Stimulated activated CD8-positive, alpha-beta memory T cell treated with anti-CD3 and anti-CD28 coated beads, Interleukin-4, amount 100 ng/mL, for 1 hour (primary cell): ENCODE measurements around the gene GDF15.
"Not testable (repeated sequence)": the region's sequence is repeated elsewhere in the genome, so short reads cannot be mapped to it uniquely, and the experiment has no call there.

Source experiments
- DNase-seq, 2 donors: peaks; one replicate each; pipeline ENCODE4 v3.0.0-alpha.2; 2020; ENCODE audit warnings: low read depth in 2 of 2, low spot score in 1 of 2

The GDF15 gene

DNA sequence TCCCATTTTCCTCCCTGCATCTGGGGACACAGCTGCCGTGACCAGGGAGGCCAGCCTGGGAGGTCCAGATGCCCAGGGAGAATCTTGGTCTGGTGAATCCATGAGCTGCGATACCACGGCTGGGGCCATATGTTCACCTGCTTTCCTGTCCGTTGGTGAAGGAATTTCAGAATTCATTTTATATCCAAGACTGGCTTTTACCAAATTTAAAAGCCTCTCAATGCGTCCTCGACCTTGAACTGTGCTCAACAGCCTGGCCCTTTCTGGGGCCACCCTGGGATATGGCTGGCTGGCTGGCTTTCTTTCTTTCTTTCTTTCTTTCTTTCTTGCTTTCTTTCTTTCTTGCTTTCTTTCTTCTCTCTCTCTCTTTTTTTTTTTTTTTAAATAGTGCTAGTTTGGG lies 22.2 kb upstream of the GDF15 start:
- DNase-seq = no peak

DNA sequence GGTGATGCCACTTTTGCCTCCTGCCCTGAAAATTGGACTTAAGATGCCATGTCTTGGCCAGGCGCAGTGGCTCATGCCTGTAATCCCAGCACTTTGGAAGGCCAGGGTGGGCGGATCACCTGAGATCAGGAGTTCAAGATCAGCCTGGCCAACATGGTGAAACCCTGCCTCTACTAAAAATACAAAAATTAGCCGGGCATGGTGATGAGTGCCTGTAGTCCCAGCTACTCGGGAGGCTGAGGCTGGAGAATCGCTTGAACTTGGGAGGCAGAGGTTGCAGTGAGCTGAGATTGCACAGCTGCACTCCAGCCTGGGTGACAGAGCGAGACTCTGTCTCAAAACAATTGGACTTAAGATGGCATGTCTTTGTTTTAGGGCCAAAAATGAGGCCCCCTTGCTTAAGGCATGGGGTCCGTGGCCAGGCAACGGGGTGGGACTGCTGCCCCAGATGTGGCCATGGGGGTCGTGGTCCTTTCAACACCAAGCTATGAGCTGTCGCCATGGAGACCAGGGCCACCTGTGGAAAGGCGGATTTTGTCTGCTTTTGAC lies 21.6 kb upstream of the GDF15 start:
- DNase-seq = not testable (repeated sequence)

DNA sequence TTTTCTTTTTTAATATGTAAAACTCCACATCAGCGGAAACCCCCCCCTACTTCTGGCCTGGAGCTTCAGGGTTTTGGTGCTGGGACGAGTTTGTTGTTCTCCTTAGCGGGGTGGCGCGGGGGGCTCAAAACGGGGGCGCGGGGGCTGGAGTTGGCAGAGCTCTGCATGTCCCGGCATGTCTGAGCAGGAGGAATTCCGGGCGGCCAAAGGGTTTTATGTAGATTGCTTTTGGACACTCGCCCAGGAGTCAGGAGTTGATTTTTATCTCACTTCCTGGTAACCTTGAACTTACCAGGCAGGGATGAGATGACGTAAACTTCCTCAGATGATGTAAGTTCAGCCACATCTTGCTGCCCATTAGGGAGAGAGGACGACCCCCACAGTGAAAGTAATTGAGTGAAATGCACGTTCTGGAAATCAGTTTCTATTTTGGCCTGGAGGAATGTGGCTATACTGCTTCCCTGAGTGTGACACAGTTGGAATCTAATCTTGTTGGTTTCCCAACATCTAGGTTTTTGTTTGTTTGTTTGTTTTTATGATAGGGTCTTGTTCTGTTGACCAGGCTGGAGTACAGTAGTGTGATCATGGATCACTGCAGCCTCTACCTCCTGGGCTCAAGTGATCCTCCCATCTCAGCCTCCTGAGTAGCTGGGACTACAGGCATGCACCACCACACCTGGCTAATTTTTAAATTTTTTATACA lies 21.0 kb upstream of the GDF15 start:
- no peak for DNase-seq

DNA sequence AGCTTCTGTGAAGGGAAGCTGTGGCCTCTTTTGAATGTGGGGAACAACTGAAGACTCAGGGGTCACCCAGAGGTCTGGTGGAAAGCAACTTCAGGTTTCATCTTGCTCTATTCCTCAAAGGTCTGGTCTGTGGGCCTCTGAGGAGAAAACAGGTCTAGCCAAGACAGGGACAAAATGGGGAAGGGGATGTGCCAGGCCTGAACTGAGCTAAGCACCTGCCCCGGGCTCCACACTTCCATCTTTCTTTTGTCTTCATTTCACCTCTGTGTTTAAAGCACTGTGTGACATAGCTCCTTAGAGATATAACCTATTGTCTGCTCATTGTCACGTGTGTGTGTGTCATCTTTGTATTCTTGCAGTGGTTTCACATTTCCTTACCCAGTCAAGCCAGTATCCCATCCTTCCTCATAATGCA lies 19.9 kb upstream of the GDF15 start:
- DNase-seq = no peak

DNA sequence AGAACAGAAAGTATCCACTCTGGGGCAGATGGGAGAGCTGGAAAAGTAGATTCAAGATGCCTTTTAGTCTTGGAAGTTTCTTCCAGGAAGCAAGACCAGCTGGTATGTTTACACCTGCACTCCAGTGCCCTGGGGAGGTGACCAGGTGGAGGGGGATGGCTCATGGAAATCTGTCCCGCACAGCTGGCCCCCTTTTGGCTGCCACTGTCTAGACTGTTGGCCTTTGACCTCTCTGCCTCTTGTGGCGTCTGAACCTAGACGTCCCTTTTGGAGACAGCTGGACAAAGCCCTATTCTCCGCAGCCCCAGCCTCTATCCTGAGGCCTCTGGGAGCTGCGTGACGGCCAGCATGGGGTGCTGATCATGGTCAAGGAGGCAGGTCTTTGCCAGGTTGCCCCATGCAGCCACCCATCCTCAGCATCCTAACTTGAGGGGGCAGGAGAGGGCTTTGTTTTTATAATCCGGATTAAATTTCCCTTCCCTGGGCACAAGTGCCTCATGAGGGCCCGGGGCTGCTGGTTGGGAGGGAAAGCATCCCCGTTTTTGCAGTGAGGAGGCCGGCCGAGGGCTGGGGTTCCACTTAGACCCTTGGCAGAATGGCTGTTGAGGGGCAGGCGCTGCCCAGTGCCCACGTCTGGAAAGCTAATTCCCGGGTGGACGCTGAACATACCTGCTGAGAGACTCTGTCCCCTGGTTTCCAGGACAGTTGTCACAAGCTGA lies 17.3 kb upstream of the GDF15 start:
- DNase-seq = no peak

DNA sequence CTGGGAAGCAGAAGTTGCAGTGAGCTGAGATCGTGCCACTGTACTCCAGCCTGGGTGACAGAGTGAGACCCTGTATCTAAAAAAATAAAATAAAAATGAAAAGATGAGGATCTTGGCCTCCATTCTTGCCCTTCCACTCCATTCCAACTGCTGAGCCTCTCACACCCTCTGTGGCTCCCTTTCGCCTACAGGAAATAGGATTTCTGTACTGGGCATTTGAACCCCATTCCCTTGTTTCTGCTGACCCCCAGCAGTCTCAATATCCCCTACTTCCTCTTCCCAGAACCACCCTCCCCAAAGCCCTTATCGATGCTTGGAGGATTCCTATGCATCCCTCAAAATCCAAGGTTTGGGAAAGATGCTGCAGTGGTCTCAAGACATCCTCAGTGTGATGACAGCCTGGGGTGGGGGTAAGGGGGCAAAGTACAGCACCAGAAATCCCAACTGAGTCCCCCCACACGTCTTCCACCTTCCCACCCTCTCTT lies 12.5 kb upstream of the GDF15 start:
- DNase-seq = no peak

DNA sequence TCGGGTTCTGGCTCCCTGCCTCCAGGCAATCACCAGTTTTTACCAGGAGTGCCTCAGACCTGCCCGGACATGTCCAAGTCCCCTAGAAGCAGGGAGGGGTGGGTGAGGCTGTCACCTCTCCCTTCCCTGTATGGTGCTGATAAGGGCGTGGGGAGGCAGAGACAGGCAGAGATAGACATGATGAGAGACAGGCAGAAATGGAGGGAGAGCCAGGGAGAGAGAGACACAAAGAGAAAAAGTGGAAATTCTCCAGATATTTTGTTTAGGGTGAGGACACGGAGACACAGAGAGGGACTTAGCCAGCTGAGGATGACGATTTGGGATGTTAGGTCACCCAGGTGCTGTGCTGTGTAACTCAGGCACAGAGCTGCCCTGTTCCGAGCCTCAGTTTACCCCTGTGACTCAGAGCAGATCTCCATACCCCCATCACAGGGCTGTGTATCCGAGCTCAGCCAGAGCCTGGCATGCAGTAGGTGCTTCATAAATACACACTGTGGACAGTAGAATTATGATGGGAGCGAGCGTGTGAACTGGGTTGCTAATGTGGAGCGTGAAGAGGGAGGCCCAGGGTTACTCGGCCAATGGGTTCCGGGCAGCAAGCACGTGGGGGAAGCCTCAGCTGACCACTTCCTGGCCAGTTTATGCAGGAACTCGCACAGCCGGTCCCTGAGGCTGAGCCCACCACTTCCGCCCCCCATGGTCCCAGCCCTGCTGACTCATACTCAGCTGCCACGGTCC lies 11.9 kb upstream of the GDF15 start:
- DNase-seq = peak; percentile 31 to 40

DNA sequence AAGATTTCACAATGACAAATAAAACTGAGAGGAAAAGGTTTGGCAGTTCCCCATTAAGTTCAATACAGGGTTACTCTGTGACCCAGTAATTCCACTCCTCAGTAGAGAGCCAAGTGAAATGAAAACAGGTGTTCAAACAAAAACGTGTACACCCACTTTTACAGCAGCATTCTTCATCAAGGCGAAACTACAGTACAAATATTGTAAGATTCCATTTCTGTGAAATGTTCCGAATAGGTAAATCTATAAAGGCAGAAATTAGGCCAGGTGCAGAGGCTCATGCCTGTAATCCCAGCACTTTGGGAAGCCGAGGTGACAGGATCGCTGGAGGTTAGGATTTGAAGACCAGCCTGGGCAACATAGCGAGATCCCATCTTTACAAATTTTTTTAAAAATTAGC lies 8.9 kb upstream of the GDF15 start:
- DNase-seq = no peak

DNA sequence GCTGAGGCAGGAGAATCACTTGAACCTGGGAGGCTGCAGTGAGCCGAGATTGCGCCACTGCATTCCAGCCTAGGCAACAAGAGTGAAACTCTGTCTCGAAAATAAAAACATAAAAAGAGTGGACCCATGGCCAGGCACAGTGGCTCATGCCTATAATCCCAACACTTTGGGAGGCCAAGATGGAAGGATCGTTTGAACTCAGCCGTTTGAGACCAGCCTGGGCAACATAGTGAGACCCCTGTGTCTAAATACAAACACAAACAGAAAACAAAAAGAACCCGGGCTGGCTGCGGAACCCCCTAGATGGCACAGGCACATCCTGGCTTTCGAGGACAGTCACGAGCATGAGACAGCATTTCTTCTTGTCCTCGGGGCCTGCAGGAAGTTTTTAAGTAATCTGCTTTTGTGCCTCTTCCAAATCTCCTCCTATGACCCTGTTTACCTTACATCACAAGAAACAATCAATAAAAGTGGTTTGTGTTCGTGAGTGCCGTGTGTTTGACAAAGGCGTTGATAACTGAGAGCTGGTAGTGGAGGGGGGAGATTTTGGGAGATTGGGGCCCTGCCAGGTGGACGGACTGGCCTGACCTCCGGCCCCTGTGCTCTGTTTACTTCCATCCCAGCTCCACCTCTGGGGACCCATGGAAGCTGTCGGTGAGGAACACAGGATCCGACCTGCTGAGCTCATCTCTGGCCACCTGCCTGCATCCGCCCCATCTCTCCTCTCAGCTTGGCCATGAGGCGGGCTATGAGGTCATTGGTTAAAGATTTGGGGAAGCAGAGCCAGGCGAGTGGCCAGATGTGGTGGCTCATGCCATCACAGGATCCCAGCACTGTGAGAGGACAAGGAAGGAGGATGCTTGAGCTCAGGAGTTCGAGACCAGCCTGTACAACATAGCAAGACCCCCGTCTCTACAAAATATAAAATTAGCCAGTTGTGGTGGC lies 5.9 kb upstream of the GDF15 start:
- no peak for DNase-seq

DNA sequence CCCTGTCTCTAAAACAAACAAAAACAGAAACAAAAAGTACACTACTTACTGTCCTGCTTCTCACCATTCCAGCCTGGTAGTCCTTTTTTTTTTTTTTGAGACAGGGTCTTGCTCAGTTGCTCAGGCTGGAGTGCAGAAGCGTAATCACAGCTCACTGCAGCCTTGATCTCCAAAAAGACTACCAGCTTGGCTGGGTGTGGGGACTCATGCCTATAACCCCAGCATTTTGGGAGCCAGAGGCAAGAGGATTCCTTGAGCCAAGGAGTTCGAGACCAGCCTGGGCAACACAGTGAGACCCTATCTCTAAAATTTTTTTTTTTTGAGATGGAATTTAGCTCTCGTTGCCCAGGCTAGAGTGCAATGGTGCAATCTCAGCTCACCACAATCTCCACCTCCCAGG lies 5.1 kb upstream of the GDF15 start:
- DNase-seq = no peak

DNA sequence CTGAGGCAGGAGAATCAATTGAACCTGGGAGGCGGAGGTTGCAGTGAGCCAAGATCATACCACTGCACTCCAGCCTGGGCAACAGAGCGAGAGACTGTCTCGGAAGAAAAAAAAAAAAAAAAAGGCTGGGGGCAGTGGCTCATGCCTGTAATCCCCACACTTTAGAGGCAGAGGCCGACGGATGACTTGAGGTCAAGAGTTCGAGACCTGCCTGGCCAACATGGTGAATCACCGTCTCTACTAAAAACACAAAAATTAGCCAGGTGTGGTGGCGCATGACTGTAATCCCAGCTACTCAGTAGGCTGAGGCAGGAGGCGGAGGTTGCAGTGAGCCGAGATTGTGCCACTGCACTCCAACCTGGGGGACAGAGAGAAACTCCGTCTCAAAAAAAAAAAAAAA lies 2.3 kb upstream of the GDF15 start:
- not testable (repeated sequence) for DNase-seq

DNA sequence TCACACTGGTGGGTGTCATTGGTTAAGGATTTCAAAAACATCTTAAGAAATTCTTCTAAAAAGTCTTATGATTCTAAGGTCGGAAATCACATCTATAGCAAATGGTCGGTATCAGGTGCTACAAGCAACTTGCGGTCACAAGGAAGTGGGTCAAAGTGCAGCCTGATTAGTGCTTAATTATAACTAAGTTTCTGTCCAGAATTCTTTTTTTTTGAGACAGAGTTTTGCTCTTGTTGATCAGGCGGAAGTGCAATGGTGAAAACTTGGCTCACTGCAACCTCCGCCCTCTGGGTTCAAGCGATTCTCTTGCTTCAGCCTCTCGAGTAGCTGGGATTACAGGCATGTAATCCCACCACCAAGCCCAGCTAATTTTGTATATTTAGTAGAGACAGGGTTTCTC lies 1.2 kb upstream of the GDF15 start:
- DNase-seq = no peak

DNA sequence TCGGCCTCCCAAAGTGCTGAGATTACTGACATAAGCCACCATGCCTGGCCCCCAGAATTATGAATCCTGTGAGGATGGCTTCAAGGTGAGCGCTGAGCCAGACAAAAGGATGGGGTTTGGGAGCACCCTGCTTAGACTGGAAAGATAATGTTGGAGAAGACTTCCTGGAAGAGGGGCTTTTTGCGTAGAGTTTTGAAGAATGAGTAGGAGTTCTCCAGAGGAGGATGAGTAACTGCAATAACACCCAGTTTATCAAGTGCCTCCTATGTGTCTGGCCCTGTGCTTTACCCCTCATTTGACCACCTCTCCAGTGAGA lies 641 bp upstream of the GDF15 start:
- DNase-seq = no peak

DNA sequence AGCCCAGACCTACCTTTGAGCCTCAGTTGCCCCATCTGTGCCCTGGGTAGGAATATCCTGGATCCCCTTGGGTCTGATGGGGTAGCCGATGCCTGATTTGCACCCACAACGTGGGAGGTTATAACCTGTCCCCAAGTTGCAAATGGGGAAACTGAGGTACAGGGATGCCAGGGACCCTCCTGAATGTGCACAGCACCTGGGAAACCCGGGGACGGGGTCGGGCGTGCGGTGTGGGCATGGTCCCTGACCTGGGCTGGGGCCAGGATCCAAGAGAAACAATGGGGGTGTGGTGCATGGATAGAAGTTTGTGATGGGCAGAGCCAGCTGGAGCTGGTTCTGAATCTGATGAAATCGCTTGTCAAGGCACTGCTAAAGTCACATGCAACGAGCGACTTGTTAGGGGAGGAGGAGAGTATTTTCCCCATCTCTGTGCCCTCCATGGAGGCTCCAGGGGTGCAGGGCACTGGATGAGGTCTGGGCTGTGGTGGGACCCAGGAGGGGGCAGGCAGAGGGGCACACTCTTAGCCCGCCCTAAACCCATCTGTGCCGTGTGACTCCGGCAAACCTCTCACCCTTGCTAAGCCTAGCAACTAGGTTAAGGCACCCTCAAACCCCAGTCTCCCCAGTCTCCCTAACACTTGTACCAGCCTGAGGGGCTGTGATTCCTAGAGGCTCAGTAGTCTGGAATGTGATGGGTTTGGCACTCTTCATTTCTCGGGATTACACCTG lies 749 bp downstream of the GDF15 start:
- DNase-seq = no peak

DNA sequence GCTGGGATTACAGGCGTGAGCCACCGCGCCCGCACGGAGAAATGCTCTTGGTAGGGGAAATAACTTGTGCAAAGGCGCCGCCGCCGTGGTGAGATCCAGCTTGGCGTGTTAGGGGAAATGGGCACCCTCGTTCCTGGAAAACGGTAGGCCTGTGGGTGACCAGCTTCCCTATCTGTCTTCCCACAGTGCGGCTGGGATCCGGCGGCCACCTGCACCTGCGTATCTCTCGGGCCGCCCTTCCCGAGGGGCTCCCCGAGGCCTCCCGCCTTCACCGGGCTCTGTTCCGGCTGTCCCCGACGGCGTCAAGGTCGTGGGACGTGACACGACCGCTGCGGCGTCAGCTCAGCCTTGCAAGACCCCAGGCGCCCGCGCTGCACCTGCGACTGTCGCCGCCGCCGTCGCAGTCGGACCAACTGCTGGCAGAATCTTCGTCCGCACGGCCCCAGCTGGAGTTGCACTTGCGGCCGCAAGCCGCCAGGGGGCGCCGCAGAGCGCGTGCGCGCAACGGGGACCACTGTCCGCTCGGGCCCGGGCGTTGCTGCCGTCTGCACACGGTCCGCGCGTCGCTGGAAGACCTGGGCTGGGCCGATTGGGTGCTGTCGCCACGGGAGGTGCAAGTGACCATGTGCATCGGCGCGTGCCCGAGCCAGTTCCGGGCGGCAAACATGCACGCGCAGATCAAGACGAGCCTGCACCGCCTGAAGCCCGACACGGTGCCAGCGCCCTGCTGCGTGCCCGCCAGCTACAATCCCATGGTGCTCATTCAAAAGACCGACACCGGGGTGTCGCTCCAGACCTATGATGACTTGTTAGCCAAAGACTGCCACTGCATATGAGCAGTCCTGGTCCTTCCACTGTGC lies 2.4 kb downstream of the GDF15 start:
- peak; percentile 51 to 62 for DNase-seq

DNA sequence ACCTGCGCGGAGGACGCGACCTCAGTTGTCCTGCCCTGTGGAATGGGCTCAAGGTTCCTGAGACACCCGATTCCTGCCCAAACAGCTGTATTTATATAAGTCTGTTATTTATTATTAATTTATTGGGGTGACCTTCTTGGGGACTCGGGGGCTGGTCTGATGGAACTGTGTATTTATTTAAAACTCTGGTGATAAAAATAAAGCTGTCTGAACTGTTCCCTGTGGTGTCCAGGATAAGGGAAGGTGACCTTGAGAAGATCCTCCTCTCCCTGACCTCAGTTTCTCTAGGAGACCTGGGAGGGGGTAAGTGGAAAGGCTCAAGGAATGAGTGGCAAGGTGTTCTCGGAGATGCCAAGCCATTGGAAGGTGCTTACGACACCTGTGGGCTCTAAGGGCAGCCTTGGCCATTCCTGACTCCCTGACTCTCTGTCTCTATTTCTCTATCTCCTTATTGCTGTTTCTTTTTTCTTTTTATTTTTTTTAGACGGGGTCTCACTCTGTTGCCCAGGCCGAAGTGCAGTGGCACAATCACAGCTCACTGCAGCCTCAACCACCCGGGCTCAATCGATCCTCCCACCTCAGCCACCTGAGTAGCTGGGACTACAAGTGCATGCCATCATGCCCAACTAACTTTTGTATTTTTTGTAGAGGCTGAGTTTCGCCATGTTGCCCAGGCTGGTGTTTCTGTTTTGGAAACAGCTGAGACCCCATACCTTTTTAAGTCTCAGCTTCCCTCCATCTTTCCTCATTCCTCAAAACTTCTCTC lies 3.2 kb downstream of the GDF15 start:
- DNase-seq = no peak

DNA sequence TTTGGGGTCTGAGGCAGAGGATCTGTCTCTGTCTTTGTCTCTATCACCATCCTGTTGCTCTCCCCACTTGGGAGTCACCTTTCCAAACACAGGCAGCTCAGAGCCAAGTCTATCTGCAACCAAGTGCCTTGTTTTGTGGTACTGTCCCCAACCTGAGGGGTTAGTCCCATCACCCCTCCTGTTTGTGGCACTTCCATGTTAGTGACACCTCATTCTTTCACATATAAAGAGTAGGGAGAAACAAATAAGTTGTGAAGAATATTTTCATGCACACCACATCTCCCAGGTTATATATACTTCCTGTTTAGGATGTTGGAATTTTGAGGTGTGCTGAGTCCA lies 3.7 kb downstream of the GDF15 start:
- no peak for DNase-seq

DNA sequence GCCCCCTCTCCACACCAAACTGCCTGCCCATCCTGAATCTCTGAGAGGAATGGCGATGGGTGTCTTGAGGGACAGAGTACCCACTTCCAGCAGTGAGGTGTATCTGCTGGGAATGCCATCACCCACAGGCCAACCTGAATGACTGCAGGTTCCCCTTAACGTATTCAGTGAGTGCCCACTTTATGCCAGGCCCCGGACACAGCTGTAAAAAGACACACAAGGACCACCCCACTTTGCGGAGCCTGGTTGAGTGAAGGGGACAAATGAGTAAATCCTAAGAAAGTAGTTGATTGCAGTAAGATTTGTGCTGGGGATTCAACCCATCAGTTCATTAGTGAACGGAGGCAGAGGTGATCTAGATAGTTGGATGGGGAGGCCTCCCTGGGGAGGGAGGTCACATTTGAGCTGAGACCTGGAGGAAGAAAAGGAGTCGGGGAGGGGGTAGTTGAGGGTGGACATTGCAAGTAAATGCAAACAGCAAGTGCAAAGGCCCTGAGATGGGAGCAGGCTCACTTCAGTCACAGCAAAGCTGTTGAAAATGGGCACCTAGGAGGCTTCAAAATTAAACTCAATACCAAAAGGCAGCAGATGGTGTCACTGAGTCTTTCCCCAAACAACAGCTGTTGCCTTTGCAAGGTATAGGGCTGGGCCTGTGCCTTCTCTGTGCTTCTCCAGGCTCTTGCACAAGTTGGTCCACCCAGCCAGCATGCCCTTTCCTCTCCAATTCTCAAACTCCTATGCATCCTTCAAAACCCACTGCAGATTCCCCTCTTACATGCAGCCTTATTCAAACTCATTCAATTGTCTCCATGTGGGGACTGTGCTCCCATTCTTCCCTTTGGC lies 4.3 kb downstream of the GDF15 start:
- no peak for DNase-seq
